ENCODE data around the gene HCFC1. TPM values are rescaled to one million over a fixed set of nuclear protein-coding genes. Genes with fewer than 3 reads are reported as not detected.

The HCFC1 gene
- total and polyA plus RNA-seq, 9 of the 15 experiments (the other 6 are each of a cell fraction or from before 2014, with no cell fraction given), result 2.8 to 133 (median 17.1) TPM

DNA sequence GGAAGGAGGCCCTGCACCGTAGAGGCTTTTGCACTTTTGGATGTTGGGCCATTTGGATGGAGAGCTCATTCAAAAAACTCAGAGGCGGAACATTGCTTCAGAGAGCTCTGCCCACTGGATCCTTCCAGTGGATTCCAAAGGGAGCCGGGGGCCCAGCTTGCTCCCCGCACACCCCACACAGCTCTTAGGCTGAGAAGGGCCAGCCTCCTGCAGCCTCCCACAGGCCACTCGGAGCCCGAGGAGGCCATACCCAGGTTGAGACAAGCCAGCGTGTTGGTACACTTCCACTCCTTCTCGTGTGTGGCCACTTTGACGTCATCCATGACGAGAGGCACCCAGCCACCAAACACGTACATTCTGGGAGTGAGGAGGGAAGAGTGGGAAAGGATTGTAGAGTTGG, 10.3 kb downstream of the HCFC1 start:
- H3K9ac ChIP-seq (ENCODE audit: insufficient read depth in 1 of 2, low read depth in 2 of 2, low read length in 2 of 2), result no peak overlapping the region
- intact Hi-C loops (cut with micrococcal nuclease), result no loop called here
- no peaks in the 10 kb centered on the region for H3K9me1 ChIP-seq (ENCODE audit: control insufficient read depth, insufficient read depth, low read length)
- DNase-seq (ENCODE audit: extremely low read depth in 1 of 4, low spot score in 3 of 4), result no peak
- no peak overlapping the region for H3K27ac ChIP-seq (ENCODE audit: extremely low read depth, low read depth, low read length)
- POLR2A ChIA-PET, result interaction anchor here (0.6 to 1.8 kb wide), 5 partner anchors 8 to 36 kb away, joined by 3 to 10 read pairs (median 4); partner anchors contain the start of gene HCFC1
- H3K27me3 ChIP-seq (ENCODE audit: control insufficient read depth in 2 of 2, insufficient read depth in 2 of 2, low read length in 2 of 2), result no peaks in the 10 kb centered on the region
- whole genome bisulfite sequencing (ENCODE audit: insufficient coverage, low coverage, missing lambda C conversion rate), result 91% methylated on average over 8 of the region's 11 CpGs
- no TSS peak for BruUV-seq (replicated peaks)
- H3K4me1 ChIP-seq (replicated peaks in 1 of 2; ENCODE audit: control insufficient read depth in 2 of 2, insufficient read depth in 2 of 2, low read length in 2 of 2), result peaks cover 1 to 14% of the 10 kb centered on the region in 2 experiments; a peak in 3 of 5 replicates
- ATAC-seq, result no peak
- in situ Hi-C loops (cut with MboI), result no loop called here
- FAIRE-seq, result no peak
- H2AFZ ChIP-seq (ENCODE audit: low read depth, low read length), result no peak overlapping the region
- peaks cover 41% of the 10 kb centered on the region for H3K79me2 ChIP-seq (ENCODE audit: control insufficient read depth, insufficient read depth, low read length)
- no peaks in the 10 kb centered on the region for H3K9me3 ChIP-seq (replicated peaks; ENCODE audit: control insufficient read depth, insufficient read depth, low read depth, low read length)
- no peak overlapping the region for H3K4me2 ChIP-seq (ENCODE audit: insufficient read depth, low read length)
- TF ChIP-seq, protein P1, sequence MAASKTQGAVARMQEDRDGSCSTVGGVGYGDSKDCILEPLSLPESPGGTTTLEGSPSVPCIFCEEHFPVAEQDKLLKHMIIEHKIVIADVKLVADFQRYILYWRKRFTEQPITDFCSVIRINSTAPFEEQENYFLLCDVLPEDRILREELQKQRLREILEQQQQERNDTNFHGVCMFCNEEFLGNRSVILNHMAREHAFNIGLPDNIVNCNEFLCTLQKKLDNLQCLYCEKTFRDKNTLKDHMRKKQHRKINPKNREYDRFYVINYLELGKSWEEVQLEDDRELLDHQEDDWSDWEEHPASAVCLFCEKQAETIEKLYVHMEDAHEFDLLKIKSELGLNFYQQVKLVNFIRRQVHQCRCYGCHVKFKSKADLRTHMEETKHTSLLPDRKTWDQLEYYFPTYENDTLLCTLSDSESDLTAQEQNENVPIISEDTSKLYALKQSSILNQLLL (CRISPR knock-in tag; IDR thresholded peaks at IDR 0.05; ENCODE audit: borderline replicate concordance), result no peak
- TF ChIP-seq ZNF695 (CRISPR knock-in tag; IDR thresholded peaks at IDR 0.05) (no peak), MAFG (tag; conservative IDR thresholded peaks at IDR 0.05) (no peak), ZEB2 (IDR thresholded peaks at IDR 0.05) (no peak), BCOR (IDR thresholded peaks at IDR 0.05) (no peak), ESRRB (CRISPR knock-in tag; IDR thresholded peaks at IDR 0.05; ENCODE audit: borderline replicate concordance) (no peak), PRMT5 (CRISPR knock-in tag; IDR thresholded peaks at IDR 0.05) (no peak), CREM (IDR thresholded peaks at IDR 0.05; ENCODE audit: low read depth) (no peak), RBBP5 (IDR thresholded peaks at IDR 0.05; ENCODE audit: borderline replicate concordance, insufficient read depth, low read length, poor library complexity, severe bottlenecking) (no peak), ZNF347 (CRISPR knock-in tag; IDR thresholded peaks at IDR 0.05; ENCODE audit: low read depth) (no peak), ZNF12 (CRISPR knock-in tag; IDR thresholded peaks at IDR 0.05) (no peak)
- TF ChIP-seq, protein P2, sequence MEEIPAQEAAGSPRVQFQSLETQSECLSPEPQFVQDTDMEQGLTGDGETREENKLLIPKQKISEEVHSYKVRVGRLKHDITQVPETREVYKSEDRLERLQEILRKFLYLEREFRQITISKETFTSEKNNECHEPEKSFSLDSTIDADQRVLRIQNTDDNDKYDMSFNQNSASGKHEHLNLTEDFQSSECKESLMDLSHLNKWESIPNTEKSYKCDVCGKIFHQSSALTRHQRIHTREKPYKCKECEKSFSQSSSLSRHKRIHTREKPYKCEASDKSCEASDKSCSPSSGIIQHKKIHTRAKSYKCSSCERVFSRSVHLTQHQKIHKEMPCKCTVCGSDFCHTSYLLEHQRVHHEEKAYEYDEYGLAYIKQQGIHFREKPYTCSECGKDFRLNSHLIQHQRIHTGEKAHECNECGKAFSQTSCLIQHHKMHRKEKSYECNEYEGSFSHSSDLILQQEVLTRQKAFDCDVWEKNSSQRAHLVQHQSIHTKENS (CRISPR knock-in tag; IDR thresholded peaks at IDR 0.05), result no peak
- peaks cover 17% of the 10 kb centered on the region; the same call in 1 of the 2 replicates for H4K20me1 ChIP-seq (replicated peaks; ENCODE audit: control insufficient read depth, insufficient read depth, low read length)
- H3K36me3 ChIP-seq (ENCODE audit: control insufficient read depth, insufficient read depth, low read length), result peaks cover 99% of the 10 kb centered on the region; the same call in 2 of the 3 replicates
- H3K4me3 ChIP-seq, result no peak overlapping the region
- CTCF ChIA-PET (ENCODE audit: low intra/inter-chr PET ratio), result no interaction called here
